Activated CD8-positive, alpha-beta memory T cell treated with anti-CD3 and anti-CD28 coated beads, Interleukin-2, amount 50 U/mL, for 1 hour (primary cell): ENCODE measurements around the gene CHTOP.
"Not testable (repeated sequence)": the region's sequence is repeated elsewhere in the genome, so short reads cannot be mapped to it uniquely, and the experiment has no call there.

ENCODE experiments used
- DNase-seq: peaks from one replicate; pipeline ENCODE4 v3.0.0-alpha.2; 2020; ENCODE audit errors: extremely low read depth

Gene CHTOP

DNA sequence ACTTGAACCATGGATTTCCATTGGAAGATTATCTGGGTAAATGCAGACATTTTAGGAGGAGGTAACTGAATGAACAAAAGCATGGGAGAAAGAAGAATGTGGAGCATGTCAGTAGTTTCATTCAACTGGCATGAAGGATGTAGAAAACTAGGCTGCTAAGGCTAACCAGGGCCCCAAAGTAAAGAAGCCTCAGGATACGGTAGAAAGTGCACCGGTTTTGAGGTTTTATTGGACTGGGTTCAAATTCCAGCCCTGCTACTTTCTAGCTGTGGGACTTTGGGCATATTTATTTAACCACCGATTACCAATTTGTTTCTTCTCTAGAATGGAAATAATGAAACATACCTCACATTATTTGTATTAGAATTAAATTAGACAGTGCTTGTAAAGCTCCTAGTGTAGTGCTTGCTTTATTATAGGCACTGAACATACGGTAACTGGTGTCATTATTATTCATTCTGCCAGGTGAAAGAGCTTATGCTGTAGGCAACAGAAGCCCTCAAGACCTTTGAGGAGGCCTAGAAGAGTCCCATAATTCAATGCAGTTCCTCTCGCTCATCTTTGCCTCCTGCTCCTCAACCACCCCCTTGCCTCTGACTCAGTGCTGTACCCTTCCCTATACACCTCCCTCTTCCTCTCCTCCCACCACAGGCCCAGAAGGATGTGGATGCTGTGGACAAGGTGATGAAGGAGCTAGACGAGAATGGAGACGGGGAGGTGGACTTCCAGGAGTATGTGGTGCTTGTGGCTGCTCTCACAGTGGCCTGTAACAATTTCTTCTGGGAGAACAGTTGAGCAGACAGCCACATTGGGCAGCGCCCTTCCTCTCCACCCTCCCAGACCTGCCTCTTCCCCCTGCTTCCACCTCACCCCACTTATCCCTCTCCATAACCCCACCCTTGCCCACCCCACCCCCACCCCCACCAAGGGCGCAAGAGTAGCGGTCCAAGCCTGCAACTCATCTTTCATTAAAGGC, 2.5 kb upstream of the CHTOP start:
- no peak for DNase-seq

DNA sequence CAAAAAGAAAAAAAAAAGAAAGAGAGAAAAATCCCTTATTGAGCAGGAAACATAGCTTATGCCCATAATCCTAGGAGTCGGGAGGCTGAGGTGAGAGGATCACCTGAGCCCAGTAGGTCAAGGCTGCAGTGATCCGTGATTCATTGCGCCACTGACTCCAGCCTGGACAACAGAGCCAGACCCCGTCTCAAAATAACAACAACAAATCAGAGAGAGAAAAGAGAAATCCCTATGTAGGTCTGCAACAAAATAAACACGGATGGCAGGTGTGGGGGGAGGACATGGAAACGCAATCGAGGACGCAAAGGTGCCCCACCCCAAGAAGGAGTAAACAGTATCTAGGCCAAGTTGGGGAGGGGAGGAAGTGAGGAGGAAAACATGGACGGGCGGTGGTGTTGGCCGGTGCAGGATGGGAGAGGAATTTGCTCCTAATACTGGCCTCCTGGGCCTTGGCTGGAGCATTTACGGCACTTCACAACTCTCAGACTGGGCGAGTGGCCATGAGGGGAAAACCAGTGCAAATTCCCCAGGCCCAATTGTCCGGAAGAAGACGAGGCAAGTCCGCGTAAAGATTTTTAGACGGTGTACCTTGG, 609 bp upstream of the CHTOP start:
- no peak for DNase-seq

DNA sequence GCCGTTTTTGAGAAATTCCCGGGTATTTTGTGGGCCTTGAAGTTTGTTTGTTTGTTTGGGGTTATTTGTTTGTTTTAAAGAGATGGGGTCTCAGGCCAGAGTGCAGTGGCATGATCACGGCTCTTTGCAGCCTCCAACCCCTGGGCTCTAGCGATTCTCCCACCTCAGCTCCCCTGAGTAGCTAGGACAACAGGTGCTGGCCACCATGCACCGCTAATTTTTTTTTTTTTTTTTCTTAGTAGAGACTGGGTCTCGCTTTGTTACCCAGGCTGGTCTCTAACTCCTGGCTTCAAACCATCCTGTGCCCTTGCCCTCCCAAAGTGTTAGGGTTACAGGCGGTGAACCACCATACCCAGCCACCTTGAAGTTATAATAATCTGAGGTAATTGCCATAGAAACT, 2.0 kb downstream of the CHTOP start:
- DNase-seq, result no peak

DNA sequence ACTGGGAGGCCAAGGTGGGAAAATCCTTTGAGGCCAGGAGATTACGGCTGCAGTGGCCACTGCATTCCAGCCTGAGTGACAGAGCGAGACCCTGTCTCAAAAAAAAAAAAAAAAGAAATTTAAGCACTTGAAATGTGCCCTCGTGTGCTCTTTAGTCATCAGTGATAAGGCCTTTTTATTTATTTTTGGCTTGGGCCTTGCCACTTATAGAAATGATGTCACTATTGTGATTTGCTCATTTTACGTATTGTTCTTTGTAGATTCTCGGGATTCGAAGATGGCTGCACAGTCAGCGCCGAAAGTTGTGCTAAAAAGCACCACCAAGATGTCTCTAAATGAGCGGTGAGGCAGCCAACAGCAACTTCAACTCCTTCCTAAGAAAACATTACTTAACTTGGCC, 2.4 kb downstream of the CHTOP start:
- no peak for DNase-seq

DNA sequence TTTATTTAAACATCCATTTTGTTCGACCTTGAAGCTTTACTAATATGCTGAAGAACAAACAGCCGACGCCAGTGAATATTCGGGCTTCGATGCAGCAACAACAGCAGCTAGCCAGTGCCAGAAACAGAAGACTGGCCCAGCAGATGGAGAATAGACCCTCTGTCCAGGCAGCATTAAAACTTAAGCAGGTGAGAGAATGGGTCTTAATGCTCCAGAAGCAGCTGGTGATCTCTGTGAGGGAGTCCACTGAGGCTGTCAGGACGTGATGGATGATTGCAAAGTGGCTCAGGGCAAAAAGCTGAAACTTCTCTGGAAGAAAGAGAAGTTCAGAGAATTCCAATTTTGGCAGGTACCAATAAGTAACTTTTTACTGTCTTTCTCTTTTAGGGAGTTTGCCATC, 4.4 kb downstream of the CHTOP start:
- no peak for DNase-seq

DNA sequence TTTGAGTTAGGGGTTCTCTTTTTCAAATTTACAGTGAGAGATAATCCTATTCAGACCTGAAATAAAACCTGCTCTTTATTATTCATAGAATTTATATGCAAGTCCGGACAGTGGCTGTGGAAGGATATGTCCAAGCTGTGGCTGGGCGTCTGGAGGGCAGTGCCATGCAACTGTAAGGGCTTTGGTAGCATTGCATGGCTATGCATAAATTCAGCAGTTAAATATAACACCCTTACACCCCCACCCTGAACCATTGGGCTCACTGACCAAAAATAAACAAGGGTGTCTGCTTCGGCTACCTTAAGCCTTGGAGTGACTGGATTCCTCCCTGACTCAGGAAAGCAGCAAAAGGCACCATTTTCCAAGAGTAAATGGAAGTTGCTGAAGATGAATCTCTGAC, 5.4 kb downstream of the CHTOP start:
- no peak for DNase-seq

DNA sequence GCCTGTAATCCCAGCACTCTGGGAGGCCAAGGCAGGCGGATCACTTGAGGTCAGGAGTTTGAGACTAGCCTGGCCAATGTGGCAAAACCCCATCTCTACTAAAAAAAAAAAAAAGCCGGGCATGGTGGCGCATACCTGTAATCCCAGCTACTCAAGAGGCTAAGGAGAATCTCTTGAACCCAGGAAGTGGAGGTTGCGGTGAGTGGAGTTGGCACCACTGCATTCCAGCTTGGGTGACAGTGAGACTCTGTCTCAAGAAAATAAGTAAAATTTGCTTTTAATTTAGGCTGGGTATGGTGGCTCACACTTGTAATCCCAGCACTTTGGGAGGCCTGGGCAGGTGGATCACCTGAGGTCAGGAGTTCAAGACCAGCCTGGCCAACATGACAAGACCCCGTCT, 6.3 kb downstream of the CHTOP start:
- not testable (repeated sequence) for DNase-seq

DNA sequence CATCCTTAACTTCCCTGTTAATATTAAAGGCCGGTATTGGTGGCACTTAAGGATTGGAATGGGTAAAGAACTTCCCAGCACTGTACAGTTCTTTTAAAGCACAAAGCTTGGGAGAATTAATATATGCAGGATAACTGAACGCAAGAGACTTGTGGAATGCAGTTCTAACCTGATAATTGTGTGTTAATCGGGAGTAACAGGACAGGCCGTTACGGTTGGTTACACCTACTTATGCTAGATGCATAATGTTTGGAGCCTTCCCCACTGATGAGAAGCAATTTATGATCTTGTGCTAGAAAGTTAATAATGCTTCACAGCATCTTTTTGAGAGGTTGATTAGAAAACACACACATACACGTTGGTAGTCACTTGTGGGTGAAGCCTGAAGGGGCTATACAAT, 7.0 kb downstream of the CHTOP start:
- DNase-seq, result no peak

DNA sequence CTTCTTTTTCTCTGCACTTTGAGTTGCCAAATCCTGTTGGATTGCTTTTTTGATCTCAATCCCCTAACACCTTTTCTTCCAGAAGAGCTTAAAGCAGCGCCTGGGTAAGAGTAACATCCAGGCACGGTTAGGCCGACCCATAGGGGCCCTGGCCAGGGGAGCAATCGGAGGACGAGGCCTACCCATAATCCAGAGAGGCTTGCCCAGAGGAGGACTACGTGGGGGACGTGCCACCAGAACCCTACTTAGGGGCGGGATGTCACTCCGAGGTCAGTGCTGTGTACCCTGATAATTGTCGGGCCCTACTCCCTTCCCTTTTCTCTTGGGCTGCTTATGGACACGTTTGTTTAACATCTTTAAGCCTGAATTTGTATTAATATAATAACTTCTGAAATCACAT, 8.3 kb downstream of the CHTOP start:
- DNase-seq, result no peak

DNA sequence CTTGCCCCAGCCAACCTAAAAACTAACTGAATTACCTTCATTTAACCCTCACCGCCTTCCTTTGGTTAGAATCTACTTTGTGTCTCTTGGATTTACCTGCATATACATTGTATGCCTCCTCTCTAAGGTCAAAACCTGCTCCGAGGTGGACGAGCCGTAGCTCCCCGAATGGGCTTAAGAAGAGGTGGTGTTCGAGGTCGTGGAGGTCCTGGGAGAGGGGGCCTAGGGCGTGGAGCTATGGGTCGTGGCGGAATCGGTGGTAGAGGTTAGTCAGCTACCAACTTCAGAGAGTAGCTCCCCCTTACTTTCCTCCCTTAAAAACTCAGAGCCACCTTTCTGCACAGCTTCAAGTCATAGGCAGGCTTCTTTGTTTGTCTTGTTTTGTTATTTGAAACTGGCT, 9.2 kb downstream of the CHTOP start:
- no peak for DNase-seq

DNA sequence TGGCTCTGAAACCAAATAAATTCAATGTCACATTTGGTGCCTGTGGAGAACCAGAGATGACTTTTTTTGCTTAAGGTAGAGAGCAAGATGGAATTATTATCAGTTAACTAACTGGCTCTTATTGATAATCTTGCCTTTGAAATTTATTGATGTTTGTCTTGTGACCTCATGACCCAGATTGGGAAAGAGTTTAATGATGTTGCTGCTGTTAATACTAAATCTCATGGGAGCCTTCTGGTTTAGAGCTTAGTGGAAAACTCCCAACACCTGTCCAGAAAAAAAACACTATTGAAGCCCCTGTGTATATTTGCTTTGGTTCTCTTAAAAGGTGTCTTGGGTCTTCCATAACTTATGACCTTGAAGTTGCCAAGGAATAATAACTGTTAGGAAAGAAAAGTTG, 9.9 kb downstream of the CHTOP start:
- no peak for DNase-seq

DNA sequence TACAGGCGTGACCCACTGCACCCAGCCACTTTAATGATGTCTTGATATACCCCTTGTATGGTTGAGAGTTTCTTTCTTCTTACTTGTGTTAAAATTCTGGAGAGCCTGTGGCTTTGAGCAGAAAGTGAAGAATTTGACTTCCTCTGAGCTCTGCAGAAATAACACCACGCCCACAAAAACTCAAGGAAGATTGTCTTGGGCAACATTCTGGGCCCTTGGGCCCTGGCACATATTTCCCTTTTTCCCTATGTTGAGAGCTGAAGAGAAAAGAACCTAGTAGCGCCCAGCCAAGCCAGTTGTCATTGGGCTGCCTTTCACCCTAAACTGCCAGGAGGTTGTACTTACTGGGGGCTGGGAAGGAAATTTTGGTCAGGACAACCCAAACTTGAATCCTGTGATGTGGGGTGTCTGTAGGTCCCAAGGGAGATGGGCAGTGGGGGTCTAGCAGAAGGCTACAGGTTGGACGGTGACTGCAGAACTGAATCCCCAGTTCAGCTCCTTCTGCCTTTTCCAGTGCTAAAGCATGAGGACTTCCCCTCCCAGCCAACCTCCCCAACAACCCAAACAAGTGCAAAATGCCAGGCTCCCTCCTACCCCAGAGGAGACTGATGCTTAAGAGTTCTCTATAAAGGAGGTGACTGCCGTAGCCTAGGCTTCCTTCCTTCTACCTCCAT, 12.9 kb downstream of the CHTOP start:
- DNase-seq, result no peak

DNA sequence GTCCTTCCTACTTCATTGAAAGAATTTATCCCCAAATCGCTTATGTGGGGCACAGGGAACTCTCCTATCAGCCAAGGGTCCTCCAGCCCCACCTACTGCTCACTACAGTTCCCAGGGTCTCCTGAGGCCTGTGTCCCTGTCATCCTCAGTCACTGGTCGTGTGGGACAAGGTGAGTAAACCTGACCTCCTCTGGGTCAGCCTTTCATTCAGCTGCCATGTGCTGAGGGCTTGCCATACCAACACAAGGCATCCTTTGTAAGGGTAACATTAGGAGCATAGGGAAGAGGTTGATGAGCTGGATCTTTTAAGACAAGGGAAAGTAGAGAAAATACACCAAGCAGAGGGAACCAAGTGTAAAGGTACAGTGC, 13.5 kb downstream of the CHTOP start:
- DNase-seq, result no peak

DNA sequence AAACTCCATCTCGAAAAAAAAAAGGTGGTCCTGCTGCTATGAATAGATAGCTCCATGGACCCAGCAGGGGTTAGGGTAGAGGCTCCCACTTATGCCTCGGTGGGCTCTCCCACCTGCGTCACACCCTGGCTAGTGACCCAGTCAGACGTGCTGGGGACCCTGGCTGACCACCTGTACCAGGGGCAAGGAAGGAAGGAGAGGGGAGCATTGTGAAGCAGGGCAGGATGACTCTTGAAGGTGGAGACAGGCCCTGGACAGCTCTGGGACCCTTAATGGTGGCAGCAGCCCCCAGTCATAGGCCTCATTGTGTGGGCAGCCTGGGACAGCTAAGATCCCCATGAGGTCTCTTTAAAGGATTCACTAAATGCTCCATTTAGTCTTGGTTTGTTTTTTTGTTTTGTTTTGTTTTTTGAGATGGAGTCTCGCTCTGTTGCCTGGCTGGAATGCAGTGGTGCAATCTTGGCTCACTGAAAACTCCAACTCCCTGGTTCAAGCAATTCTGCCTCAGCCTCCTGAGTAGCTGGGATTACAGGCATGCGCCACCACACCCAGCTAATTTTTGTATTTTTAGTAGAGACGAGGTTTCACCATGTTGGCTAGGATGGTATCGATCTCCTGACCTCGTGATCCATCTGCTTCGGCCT, 14.3 kb downstream of the CHTOP start:
- DNase-seq, result no peak

DNA sequence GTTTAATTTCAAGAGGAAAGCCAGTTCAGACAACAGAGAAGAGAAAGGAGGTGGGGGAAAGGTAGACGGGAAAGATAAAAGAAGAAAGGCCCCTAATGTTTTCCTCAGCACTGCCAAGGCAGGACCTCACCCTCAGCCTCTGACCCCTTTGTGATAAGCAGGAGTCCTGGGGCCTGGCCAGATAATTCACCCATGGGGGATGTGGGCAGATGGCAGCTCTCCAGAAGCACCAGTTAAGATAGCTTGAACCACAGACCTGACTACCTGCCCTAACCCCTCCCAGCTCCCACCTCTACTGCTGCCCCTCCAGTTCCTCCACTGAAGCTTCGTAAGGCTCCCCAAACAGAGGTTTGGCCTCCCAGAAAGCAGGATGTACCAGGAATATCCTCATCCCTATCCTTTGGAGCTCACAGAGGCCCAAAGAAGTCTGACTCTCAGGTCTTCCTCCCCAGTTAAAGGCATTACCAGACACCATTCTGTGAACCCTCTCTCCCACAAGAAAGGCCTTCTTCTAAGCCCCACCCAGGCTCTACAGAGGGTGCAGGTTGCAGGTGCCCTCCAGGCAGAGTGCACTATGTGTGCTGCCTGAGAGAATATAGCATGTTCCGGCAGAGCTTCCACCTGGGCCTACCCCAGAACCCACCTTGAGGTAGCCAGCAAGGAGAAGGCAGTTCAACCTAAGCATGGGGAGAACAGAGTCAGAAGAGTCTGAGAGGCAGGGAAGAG, 15.4 kb downstream of the CHTOP start:
- no peak for DNase-seq

DNA sequence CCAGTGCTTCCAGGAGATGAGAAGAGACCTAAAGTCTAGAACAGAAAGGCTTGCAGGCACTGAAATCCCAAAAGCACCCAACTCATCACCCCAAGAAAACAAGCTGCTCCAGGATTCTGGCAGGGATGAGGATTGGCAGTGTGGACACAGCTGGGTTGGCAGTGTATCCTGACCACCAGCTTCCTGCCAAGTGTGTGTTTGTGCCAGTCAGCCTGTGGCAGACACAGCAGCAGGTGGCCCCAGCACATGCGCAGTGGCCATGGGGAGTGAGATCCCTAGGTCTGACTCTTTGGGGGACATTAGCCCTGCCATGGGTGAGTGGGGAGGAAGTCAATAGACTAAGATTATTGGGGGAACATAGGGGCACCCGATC, 16.0 kb downstream of the CHTOP start:
- DNase-seq, result no peak

DNA sequence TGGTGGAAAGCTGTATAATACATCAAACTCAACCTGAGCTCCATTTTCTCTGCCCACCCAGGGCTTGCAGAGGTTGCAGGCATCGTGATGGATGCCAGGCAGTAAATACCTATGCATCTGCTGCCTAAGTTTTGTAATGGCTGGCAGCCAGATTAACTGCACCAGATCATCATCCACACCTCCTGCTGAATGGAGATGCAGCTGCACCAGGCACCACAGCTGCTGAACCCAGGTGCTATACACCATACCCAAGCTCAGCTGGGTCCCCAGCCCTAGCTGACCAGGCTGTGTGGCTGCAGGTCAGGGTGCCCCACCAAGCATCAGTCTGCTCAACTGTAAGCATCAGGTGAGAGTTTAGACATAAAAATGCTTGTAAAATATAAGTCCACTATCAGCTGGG, 17.9 kb downstream of the CHTOP start:
- no peak for DNase-seq

DNA sequence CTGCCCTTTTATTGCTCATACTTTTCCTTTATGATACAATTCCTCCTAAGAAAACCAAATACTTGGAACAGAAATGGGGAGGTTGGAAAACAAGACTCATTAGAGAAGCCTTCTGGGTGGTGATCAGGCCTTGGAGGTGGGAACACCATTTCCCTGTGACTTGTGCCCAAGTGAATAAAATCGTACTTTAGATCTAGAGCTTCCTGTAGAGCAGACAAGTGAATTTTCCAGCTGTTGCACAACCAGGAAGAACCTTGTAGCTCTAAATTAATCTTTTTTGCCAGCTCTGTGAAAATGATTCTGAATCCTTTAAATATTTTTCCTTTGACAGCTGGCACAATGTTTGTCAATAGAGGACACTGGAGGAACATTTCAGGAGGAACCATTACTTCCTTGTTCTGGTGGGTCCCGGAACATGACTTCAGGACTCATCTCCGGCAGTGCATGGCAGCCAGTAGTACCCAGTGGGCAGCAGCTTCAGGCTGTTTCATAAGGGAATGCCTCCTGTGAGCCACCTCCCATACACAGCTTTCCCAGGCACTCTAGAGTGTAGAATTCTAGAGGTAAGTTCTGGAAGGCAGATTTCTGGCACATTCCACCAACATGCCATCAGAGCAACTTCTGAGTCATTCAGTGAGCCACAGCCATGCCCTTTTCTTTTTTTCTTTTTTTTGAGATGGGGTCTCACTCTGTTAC, 19.1 kb downstream of the CHTOP start:
- DNase-seq, result no peak

DNA sequence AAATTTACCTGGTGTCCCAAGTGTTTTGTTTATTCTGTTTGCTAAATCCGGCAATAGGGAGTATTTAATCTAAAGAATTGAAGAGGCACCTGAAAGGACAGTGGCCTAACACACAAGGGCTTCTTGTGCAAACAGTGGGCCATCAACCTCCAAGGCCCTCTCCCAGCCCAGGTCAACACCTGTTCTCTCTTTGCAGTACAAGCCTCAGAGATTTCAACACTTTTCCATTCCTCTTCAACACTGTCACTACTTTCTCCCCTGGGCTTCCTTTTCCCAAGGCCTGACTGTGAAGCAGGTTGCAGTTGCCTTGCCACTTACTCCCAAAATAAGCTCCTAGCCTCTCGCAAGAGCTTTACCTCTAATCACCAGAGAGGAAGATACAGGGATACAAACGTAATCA, 21.5 kb downstream of the CHTOP start:
- no peak for DNase-seq

DNA sequence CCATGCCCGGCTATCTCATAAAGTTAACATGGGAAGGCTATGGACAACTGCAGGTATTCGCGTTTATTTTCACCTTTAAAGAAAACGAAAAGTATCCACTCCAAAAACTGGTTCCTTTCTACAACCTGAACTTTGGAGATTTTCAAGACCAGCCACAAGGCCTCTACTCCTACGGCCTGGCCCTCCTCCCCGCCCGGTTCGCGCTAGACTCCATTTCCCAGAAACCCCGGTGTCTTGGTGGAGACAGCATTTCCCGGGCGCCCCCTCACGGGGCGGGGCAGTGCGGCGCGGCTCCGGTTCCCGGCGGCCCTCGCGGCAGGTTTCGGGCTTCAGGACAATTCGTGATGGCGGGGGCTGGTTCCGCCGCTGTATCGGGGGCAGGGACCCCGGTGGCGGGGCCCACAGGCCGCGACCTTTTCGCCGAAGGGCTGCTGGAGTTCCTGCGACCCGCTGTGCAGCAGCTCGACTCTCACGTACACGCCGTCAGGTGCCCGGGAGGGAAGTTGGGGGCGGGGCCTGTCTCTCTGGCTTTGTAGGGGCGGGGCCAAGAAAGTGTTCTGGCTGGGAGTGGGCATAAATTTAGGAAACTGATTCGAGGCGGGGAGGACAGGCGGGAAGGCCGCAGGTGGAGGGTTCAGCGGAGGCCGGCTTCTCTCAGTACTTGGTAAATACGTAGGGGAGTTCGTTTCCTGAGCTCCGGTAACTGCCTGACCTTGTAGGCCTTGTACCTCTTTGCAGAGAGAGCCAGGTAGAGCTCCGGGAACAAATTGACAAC, 24.7 kb downstream of the CHTOP start, which contains the start of gene SNAPIN:
Gene SNAPIN (plus strand): TSS at position 304 of the 775 bp plus-strand sequence. CDS start 41 bp downstream, at position 345.
- DNase-seq, result peak; percentile 53
